Measurements from ENCODE around the gene CATSPER3.

CATSPER3 gene

GRCh38 chr5:134967607-134968006 lies at the start of gene CATSPER3:
Gene CATSPER3, plus strand, starts transcription at chr5:134967907. Its CDS starts 85 bp downstream, at chr5:134967992.
- DNase-seq, result no peak

GRCh38 chr5:134918861-134919260 lies 48.8 kb upstream of the CATSPER3 start:
- no peak for DNase-seq

GRCh38 chr5:134920848-134921575 lies 46.7 kb upstream of the CATSPER3 start:
- DNase-seq, result no peak

- no peak for DNase-seq
These were observed 35.2 kb upstream of the CATSPER3 start for GRCh38 chr5:134932508-134932907.

GRCh38 chr5:134934202-134934601 lies 33.5 kb upstream of the CATSPER3 start:
- no peak for DNase-seq

GRCh38 chr5:134935711-134936602 lies 31.8 kb upstream of the CATSPER3 start:
- no peak for DNase-seq

- DNase-seq, result no peak
These were observed 30.2 kb upstream of the CATSPER3 start for GRCh38 chr5:134937526-134937925.

GRCh38 chr5:134938030-134938429 lies 29.7 kb upstream of the CATSPER3 start:
- no peak for DNase-seq

GRCh38 chr5:134939500-134939899 lies 28.2 kb upstream of the CATSPER3 start:
- DNase-seq, result no peak

GRCh38 chr5:134943547-134943946 lies 24.2 kb upstream of the CATSPER3 start:
- no peak for DNase-seq

- no peak for DNase-seq
These were observed 23.1 kb upstream of the CATSPER3 start for GRCh38 chr5:134944630-134945029.

- DNase-seq, result no peak
These were observed 22.7 kb upstream of the CATSPER3 start for GRCh38 chr5:134945041-134945440.

- DNase-seq, result no peak
These were observed 18.8 kb upstream of the CATSPER3 start for GRCh38 chr5:134948911-134949310.

- no peak for DNase-seq
These were observed 18.4 kb upstream of the CATSPER3 start for GRCh38 chr5:134949316-134949715.

- no peak for DNase-seq
These were observed 9.6 kb upstream of the CATSPER3 start for GRCh38 chr5:134957920-134958608.

GRCh38 chr5:134958755-134959154 lies 9.0 kb upstream of the CATSPER3 start:
- no peak for DNase-seq

- no peak for DNase-seq
These were observed 4.6 kb upstream of the CATSPER3 start for GRCh38 chr5:134963098-134963497.

GRCh38 chr5:134964359-134965270 lies 3.1 kb upstream of the CATSPER3 start:
- DNase-seq, result no peak

- DNase-seq, result peak; percentile 36
These were observed 2.4 kb upstream of the CATSPER3 start for GRCh38 chr5:134965271-134965825.

- DNase-seq, result no peak
These were observed 348 bp downstream of the CATSPER3 start for GRCh38 chr5:134968055-134968454.

GRCh38 chr5:134969166-134969565 lies 1.5 kb downstream of the CATSPER3 start:
- no peak for DNase-seq

Measured in stimulated activated CD8-positive, alpha-beta memory T cell treated with anti-CD3 and anti-CD28 coated beads, Interleukin-4, amount 100 ng/mL, for 48 hours (primary cell).